Measurements from ENCODE around the gene MPP1. TPM values are rescaled to one million over a fixed set of nuclear protein-coding genes. Genes with fewer than 3 reads are reported as not detected.

Gene MPP1
- total RNA-seq (2022; extraction: Qiagen RNA extraction; ENCODE audit: low read depth), result 17.6 to 21.1 TPM (median 20.2 TPM) in 5 replicates

DNA sequence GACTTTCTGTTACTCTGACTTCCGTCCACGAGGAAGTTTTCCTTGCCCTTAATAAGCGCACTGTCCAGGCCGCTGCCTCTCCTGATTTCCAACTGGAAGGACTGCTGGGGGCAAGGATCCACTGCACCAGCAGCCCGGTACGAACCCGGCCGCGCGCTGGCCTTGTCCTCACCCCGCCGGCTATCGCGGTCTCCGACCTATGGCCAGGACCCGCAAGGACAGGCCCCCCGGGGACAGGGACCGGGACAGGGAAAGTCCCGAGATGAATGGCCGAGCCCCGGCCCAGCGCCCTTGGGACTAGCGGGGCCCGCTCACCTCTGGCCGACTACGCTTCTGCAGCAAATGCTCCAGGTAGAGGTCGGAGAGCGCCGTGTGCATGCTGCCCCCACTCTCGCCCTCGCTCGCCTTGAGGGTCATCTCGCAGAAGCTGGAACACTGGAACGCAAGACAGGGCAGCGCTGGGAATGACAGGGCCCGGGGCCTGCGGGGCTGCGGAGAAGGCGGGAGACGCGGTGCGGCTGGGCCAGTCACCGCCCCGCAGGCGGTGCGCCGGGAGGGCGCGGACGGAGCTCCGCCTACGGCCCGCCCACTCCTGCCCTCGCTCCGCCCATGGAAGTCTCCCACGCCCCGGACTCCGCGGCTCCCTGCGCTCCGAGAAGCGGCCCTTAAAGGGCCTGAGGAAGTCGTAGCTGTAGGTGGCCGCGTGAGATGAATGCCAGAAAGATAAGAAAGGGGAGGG, at the start of gene MPP1:
Gene MPP1, minus strand, starts transcription at position 529 of the 739 bp plus-strand sequence. Its CDS starts 112 bp downstream, at position 417.

DNA sequence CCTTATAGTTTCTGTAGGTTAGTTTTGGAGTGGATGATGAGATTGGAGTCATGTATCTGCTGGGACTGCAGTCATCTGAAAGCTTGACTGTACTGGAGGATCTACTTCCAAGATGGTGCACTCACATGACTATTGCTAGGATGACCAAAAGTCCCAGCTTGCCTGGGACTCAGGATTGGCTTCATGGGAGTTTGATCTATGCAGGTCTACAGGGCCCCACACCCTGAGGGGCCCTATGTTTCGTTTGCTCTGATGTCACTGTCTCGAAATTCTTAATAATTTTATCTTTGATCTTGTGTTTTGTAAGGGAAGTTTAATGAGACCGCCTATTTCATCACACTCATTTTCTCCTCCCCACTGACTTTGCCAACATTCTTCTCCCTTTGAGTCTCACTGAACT, 29.3 kb upstream of the MPP1 start, which contains the start of gene SMIM9:
Gene SMIM9, minus strand, starts transcription at position 101 of the 400 bp plus-strand sequence. CDS start 3,806 bp downstream, outside the sequence.

DNA sequence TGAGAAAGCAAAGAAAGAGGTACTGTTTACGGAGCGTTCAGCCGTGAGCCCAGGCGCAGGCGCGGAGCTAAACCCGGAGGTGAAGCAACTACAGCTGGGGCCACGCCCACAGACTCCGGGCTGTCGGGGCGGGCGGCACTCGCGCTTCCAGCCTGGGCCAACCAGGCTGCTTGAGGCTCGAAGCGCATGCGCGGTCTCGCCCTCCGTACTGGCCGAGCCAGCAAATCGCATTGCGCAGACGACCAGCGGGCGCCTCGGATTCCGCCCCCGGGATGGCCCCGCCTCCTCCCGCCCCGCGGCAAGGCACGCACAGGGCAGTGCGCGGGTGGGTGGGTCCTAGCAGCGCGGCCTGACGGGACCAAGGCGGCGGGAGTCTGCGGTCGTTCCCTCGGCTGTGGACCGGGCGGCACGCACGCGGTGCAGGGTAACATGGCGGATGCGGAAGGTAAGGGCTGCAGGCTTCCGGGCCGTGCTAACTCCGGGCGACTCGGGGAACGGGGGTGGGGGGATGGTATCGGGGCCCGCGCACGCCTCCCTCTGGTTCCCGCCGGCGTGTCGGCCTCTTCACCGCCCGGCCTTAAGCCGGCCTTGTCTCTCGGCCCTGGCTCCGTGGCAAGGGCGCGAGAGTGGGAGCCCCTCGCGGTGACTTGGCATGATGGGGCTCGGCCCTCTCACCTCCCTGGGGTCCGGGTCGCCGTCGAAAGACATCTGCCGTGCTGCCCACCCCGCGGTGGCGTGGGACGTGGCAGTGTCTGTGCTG, 42.6 kb downstream of the MPP1 start, which contains the start of gene DKC1:
Gene DKC1, plus strand, starts transcription at position 328 of the 760 bp plus-strand sequence. Its CDS starts 102 bp downstream, at position 430.

DNA sequence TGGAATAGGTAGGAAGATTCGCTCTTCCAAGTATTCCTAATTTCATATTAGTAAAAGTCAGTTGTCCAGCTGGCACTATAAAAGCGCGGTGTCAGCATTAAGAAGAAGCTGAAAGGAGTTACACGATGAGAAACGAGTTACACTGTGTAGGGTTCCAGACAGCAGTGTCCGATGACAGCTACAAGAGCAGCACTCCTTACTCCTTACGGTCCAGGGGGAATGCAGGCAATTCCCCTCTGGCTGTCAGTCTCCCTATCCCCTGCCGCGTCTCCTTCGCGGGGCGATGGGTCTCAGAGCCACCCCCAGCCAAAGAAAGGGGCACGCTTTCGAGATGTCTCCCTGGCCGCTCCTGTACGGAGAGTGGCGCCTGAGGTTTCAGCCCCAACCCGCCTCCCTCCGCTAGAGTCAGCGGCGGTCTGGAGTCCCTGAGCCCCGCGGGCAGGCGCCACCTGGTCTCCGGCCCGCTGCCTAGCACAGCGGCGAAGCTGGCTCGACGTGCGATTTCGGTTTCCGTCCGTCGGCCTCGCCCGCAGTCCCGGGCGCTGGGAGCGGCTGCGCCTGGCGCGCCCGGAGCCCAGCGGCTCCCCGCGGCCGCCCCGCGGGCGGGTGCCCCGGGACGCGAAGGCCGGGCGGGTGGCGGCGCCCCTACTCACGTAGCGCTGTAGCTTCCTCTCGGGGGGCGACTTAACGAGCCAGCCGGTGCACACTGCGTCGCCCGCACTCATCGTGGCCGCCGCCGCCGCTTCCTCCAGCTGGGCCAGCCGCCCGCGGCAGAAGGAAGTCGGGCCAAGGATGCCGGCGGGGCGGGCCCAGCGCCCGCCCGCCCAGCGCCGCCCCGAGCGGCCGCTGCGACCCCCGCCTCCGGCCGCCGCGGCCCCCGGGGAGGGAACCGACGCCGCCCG, 54.7 kb downstream of the MPP1 start, which contains the start of gene GAB3:
Gene GAB3, minus strand, starts transcription at position 777 of the 902 bp plus-strand sequence. Its CDS starts 52 bp downstream, at position 725.

Other genes with a start within 250 kb of the MPP1 start
- gene CTAG1A, start 220.4 kb downstream of the MPP1 start, total RNA-seq (2022; extraction: Qiagen RNA extraction; ENCODE audit: low read depth), result not detected in 5 replicates
- not detected in 5 replicates for gene CTAG1B, start 186.2 kb downstream of the MPP1 start, total RNA-seq (2022; extraction: Qiagen RNA extraction; ENCODE audit: low read depth)
- not detected in 5 replicates for gene CTAG2, start 151.9 kb downstream of the MPP1 start, total RNA-seq (2022; extraction: Qiagen RNA extraction; ENCODE audit: low read depth)
- gene GAB3, start 54.4 kb downstream of the MPP1 start, total RNA-seq (2022; extraction: Qiagen RNA extraction; ENCODE audit: low read depth), result 0.83 to 1.2 TPM (median 0.93 TPM) in 5 replicates
- gene DKC1, start 42.6 kb downstream of the MPP1 start, total RNA-seq (2022; extraction: Qiagen RNA extraction; ENCODE audit: low read depth), result 156 to 200 TPM (median 164 TPM) in 5 replicates
- gene SMIM9, start 29.2 kb upstream of the MPP1 start, total RNA-seq (2022; extraction: Qiagen RNA extraction; ENCODE audit: low read depth), result not detected in 5 replicates
- 60.9 to 97.2 TPM (median 83.6 TPM) in 5 replicates for gene F8A1, start 80.9 kb upstream of the MPP1 start, total RNA-seq (2022; extraction: Qiagen RNA extraction; ENCODE audit: low read depth)
- gene F8, start 217.2 kb upstream of the MPP1 start, total RNA-seq (2022; extraction: Qiagen RNA extraction; ENCODE audit: low read depth), result 4.0 to 4.9 TPM (median 4.3 TPM) in 5 replicates
- 93.1 to 126 TPM (median 121 TPM) in 5 replicates for gene FUNDC2, start 221.4 kb upstream of the MPP1 start, total RNA-seq (2022; extraction: Qiagen RNA extraction; ENCODE audit: low read depth)